Neural crest cell (in vitro differentiated cells): ENCODE data around the gene MRPS27. TPM values are rescaled to one million over a fixed set of nuclear protein-coding genes. Genes with fewer than 3 reads are reported as not detected.

Source experiments
- DNase-seq: peaks from one replicate; pipeline ENCODE4 v3.0.0; 2021; ENCODE audit warnings: low read depth, mixed read lengths, low spot score
- H3K27ac Mint-ChIP-seq: one replicate; pipeline ENCODE4 v1.8.0; 2021; ENCODE audit warnings: mild to moderate bottlenecking, mixed read lengths; ENCODE audit not compliant: unreplicated experiment
- H3K27me3 Mint-ChIP-seq: 2 replicates; pipeline ENCODE4 v1.8.0; 2021; ENCODE audit warnings: low read depth, mild to moderate bottlenecking, mixed read lengths
- H3K36me3 Mint-ChIP-seq: 2 replicates; pipeline ENCODE4 v1.8.0; 2021; ENCODE audit warnings: low read depth, mild to moderate bottlenecking, mixed read lengths
- H3K4me1 Mint-ChIP-seq: 2 replicates; pipeline ENCODE4 v1.8.0; 2021; ENCODE audit warnings: mixed read lengths
- H3K4me3 Mint-ChIP-seq: one replicate; pipeline ENCODE4 v1.8.0; 2021; ENCODE audit warnings: mild to moderate bottlenecking, mixed read lengths
- H3K9me3 Mint-ChIP-seq: 2 replicates; pipeline ENCODE4 v1.8.0; 2021; ENCODE audit warnings: mixed read lengths
- total RNA-seq: library from RNA; stranded (reverse); gene quantifications from 2 replicates; pipeline ENCODE4 v1.2.1, GENCODE V29; 2021
- TF ChIP-seq, protein P1 (sequence below): fragments of 200-600 bp; sonication (generic); conservative IDR thresholded peaks from 2 replicates; pipeline ENCODE4 v1.5.0; 2021; ENCODE audit warnings: antibody characterized with exemption, mild to moderate bottlenecking

The MRPS27 gene
- total RNA-seq, 1 donor from 2014 or later, result 86.5 TPM

DNA sequence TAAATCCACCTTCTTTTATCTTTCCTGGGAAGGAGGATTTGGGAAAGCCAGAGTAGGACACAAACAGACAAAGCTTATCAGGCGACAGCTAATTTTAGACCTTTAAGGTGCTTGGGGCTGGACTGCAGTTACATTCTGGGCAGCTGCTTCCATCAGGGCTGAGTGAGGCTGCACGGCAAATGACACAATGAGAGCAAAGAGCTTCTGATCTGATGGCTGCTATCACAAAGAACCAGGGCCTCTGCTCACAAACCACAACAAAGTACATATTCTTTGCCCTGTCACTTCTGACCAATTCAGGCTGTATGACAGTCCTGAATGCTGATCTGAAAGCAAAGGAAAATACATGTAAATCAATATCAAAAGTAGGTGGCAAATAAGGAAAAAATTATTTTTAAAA is 93.1 kb downstream of the MRPS27 start:
- Mint-ChIP-seq H3K27ac (peak overlapping the region; percentile 31), H3K9me3 (no peaks in the 10 kb centered on the region), H3K4me1 (peaks cover 14% of the 10 kb centered on the region), H3K36me3 (peaks cover 19% of the 10 kb centered on the region), H3K4me3 (no peak overlapping the region), H3K27me3 (no peaks in the 10 kb centered on the region)
- no peak for DNase-seq
- TF ChIP-seq, protein P1, sequence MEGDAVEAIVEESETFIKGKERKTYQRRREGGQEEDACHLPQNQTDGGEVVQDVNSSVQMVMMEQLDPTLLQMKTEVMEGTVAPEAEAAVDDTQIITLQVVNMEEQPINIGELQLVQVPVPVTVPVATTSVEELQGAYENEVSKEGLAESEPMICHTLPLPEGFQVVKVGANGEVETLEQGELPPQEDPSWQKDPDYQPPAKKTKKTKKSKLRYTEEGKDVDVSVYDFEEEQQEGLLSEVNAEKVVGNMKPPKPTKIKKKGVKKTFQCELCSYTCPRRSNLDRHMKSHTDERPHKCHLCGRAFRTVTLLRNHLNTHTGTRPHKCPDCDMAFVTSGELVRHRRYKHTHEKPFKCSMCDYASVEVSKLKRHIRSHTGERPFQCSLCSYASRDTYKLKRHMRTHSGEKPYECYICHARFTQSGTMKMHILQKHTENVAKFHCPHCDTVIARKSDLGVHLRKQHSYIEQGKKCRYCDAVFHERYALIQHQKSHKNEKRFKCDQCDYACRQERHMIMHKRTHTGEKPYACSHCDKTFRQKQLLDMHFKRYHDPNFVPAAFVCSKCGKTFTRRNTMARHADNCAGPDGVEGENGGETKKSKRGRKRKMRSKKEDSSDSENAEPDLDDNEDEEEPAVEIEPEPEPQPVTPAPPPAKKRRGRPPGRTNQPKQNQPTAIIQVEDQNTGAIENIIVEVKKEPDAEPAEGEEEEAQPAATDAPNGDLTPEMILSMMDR, result no peak

DNA sequence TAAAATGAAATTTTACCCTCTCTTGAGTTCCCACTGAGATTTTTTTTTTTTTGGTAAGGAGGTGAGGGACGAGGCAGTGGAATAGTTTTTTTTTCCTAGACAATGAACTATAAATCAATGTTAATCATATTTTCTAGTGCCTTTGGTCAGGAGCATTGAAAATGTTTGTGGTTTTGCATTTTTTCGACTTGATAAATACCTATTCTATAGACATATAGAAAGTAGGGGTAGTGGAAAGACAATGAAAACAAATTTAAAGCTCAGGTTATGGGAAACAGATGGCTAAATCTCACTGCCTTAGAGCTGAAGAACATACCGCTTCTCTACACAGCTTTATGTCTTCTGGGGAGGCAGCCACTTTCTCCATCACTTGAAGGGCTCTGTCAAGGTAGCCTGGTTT is 94.3 kb downstream of the MRPS27 start:
- Mint-ChIP-seq H3K4me1 (peaks cover 14% of the 10 kb centered on the region), H3K4me3 (no peak overlapping the region), H3K9me3 (no peaks in the 10 kb centered on the region), H3K27ac (no peak overlapping the region), H3K36me3 (peaks cover 21% of the 10 kb centered on the region), H3K27me3 (no peaks in the 10 kb centered on the region)
- no peak for DNase-seq
- TF ChIP-seq, protein P1, result no peak

DNA sequence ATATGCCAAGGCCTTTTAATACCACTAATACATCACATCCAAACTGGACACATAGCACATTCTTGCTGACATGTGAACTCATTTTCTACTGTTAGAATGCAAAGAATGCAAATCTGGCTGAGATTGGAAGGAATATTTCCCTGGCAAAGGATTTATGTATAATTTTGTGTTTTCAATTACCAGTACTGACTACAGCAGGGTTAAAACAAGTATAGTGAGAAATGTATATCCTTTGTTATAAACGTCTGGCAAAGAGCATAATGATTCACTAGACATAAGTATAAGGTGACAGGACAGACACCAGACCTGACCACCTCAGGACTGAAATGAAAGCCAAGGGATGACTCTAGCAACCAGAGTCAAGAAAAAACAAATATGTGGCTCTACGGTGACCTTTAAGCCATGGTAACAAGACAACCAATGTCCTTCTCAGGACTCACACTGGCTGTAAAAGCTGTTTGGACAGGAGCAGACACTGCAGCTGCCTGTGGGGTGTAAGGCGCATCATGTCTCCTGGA is 95.0 kb downstream of the MRPS27 start:
- H3K36me3 Mint-ChIP-seq, result peaks cover 15% of the 10 kb centered on the region
- peaks cover 14% of the 10 kb centered on the region for H3K4me1 Mint-ChIP-seq
- no peak overlapping the region for H3K27ac Mint-ChIP-seq
- TF ChIP-seq, protein P1, result no peak
- no peaks in the 10 kb centered on the region for H3K9me3 Mint-ChIP-seq
- no peak overlapping the region for H3K4me3 Mint-ChIP-seq
- H3K27me3 Mint-ChIP-seq, result no peaks in the 10 kb centered on the region
- DNase-seq, result no peak

GRCh38 chr5:72223371-72223770 is 96.7 kb downstream of the MRPS27 start:
- no peak overlapping the region for H3K27ac Mint-ChIP-seq
- H3K9me3 Mint-ChIP-seq, result no peaks in the 10 kb centered on the region
- no peak for DNase-seq
- peaks cover 30% of the 10 kb centered on the region for H3K36me3 Mint-ChIP-seq
- TF ChIP-seq, protein P1, result no peak
- no peak overlapping the region for H3K4me3 Mint-ChIP-seq
- no peaks in the 10 kb centered on the region for H3K27me3 Mint-ChIP-seq
- peaks cover 14% of the 10 kb centered on the region for H3K4me1 Mint-ChIP-seq

DNA sequence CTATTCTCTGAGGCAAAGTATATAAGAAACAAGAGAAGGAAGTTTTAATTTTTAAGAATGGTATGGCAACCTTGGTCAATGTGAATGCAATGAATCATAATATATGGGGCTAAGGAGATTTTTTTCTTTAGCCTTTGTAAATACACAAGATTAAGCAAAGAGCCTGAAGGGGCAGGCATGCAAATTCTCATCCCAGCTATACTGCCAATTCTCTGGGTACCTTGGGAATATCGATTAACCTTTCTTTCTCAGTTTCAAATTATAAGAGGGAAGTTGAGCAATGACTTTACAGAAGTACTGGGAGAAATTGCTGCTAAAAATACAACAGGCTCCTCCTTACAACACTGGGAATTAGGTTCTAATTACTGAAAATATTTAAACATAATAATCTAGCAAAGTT is 97.5 kb downstream of the MRPS27 start:
- Mint-ChIP-seq H3K36me3 (peaks cover 36% of the 10 kb centered on the region), H3K27ac (no peak overlapping the region), H3K9me3 (no peaks in the 10 kb centered on the region), H3K27me3 (no peaks in the 10 kb centered on the region), H3K4me3 (no peak overlapping the region), H3K4me1 (peaks cover 10% of the 10 kb centered on the region)
- no peak for DNase-seq
- TF ChIP-seq, protein P1, result no peak
